H9 (cell line): ENCODE results near the gene GNE. TPM values are rescaled to one million over a fixed set of nuclear protein-coding genes. Genes with fewer than 3 reads are reported as not detected.

Experiments used
- DNase-seq: peaks from one replicate; pipeline ENCODE4 v3.0.0-alpha.2; 2017
- H2AFZ ChIP-seq: one replicate; pipeline ENCODE4 v1.6.1; 2013; ENCODE audit warnings: mild to moderate bottlenecking, low read length, control low read depth, moderate library complexity
- H2AK5ac ChIP-seq: 2 replicates; pipeline ENCODE4 v1.6.1; 2013; ENCODE audit warnings: low read length, control low read depth, mixed read lengths; ENCODE audit not compliant: insufficient read length
- H2BK120ac ChIP-seq: one replicate; pipeline ENCODE4 v1.6.1; 2013; ENCODE audit warnings: low read depth, mild to moderate bottlenecking, low read length, control low read depth, inconsistent platforms; ENCODE audit not compliant: poor library complexity, severe bottlenecking
- H2BK12ac ChIP-seq: 2 replicates; pipeline ENCODE4 v1.6.1; 2013; ENCODE audit warnings: low read length, control low read depth, mixed read lengths, low read depth; ENCODE audit not compliant: insufficient read length
- H2BK15ac ChIP-seq: 2 replicates; pipeline ENCODE4 v1.6.1; 2013; ENCODE audit warnings: low read depth, low read length, control low read depth
- H2BK20ac ChIP-seq: one replicate; pipeline ENCODE4 v1.6.1; 2013; ENCODE audit warnings: low read depth, mild to moderate bottlenecking, low read length, control low read depth, inconsistent platforms; ENCODE audit not compliant: poor library complexity, severe bottlenecking
- H2BK5ac ChIP-seq: 2 replicates; pipeline ENCODE4 v1.6.1; 2013; ENCODE audit warnings: low read length, control low read depth, mixed read lengths; ENCODE audit not compliant: insufficient read length
- H3K14ac ChIP-seq: 2 replicates; pipeline ENCODE4 v1.6.1; 2013; ENCODE audit warnings: low read length, control low read depth; ENCODE audit not compliant: insufficient read depth
- H3K18ac ChIP-seq: 2 replicates; pipeline ENCODE4 v1.6.1; 2013; ENCODE audit warnings: low read depth, mild to moderate bottlenecking, mixed read lengths, low read length, control low read depth; ENCODE audit not compliant: insufficient read length
- H3K23ac ChIP-seq: 2 replicates; pipeline ENCODE4 v1.6.1; 2013; ENCODE audit warnings: low read length, control low read depth, mixed read lengths, low read depth; ENCODE audit not compliant: insufficient read length
- H3K23me2 ChIP-seq: 2 replicates; pipeline ENCODE4 v1.6.1; 2013; ENCODE audit warnings: low read depth, mild to moderate bottlenecking, mixed read lengths, low read length, control low read depth; ENCODE audit not compliant: insufficient read length, poor library complexity, severe bottlenecking
- H3K27ac ChIP-seq: 2 replicates; pipeline ENCODE4 v1.5.1; 2013; ENCODE audit warnings: low read length, control low read depth, mixed read lengths, low read depth; ENCODE audit not compliant: insufficient read length
- H3K27me3 ChIP-seq: 2 replicates; pipeline ENCODE4 v1.6.1; 2013; ENCODE audit warnings: low read length, control low read depth, inconsistent platforms; ENCODE audit not compliant: insufficient read depth
- H3K4ac ChIP-seq: 2 replicates; pipeline ENCODE4 v1.6.1; 2013; ENCODE audit warnings: low read depth, mild to moderate bottlenecking, control low read depth, inconsistent platforms, low read length, moderate library complexity
- H3K4me1 ChIP-seq: 2 replicates; pipeline ENCODE4 v1.6.1; 2013; ENCODE audit warnings: low read length, control low read depth, inconsistent platforms; ENCODE audit not compliant: insufficient read depth
- H3K4me2 ChIP-seq: 2 replicates; pipeline ENCODE4 v1.6.1; 2013; ENCODE audit warnings: low read length, control low read depth, mixed read lengths; ENCODE audit not compliant: insufficient read length, insufficient read depth
- H3K56ac ChIP-seq: 2 replicates; pipeline ENCODE4 v1.6.1; 2013; ENCODE audit warnings: low read depth, mild to moderate bottlenecking, mixed read lengths, low read length, control low read depth; ENCODE audit not compliant: insufficient read length
- H3K79me1 ChIP-seq: 2 replicates; pipeline ENCODE4 v1.6.1; 2013; ENCODE audit warnings: low read depth, mild to moderate bottlenecking, moderate library complexity, low read length, control low read depth, inconsistent platforms; ENCODE audit not compliant: insufficient read depth, poor library complexity, severe bottlenecking
- H3K79me2 ChIP-seq: 2 replicates; pipeline ENCODE4 v1.6.1; 2013; ENCODE audit warnings: low read length, control low read depth, inconsistent platforms; ENCODE audit not compliant: insufficient read depth
- H3K9ac ChIP-seq: 2 replicates; pipeline ENCODE4 v1.6.1; 2013; ENCODE audit warnings: low read length, control low read depth, mixed read lengths; ENCODE audit not compliant: insufficient read length; ENCODE audit errors: extremely low read depth
- H3K9me3 ChIP-seq: one replicate; pipeline ENCODE4 v1.6.1; 2013; ENCODE audit warnings: low read depth, low read length, inconsistent platforms; ENCODE audit not compliant: control insufficient read depth
- H3T11ph ChIP-seq: one replicate; pipeline ENCODE4 v1.6.1; 2013; ENCODE audit warnings: mild to moderate bottlenecking, low read length, control low read depth, inconsistent platforms
- H4K20me1 ChIP-seq: one replicate; pipeline ENCODE4 v1.6.1; 2013; ENCODE audit not compliant: control insufficient read depth, insufficient read length, insufficient read depth
- H4K5ac ChIP-seq: 2 replicates; pipeline ENCODE4 v1.6.1; 2013; ENCODE audit warnings: low read depth, mild to moderate bottlenecking, mixed read lengths, low read length, control low read depth; ENCODE audit not compliant: insufficient read length
- H4K8ac ChIP-seq: replicated peaks from 2 replicates; pipeline ENCODE4 v1.6.1; 2013; ENCODE audit warnings: low read length, control low read depth, mixed read lengths, low read depth; ENCODE audit not compliant: insufficient read length
- H4K91ac ChIP-seq: 2 replicates; pipeline ENCODE4 v1.6.1; 2013; ENCODE audit warnings: low read depth, mild to moderate bottlenecking, moderate library complexity, mixed read lengths, low read length, control low read depth; ENCODE audit not compliant: insufficient read length
- H3K27ac Mint-ChIP-seq, 3 experiments: 2 replicates in 2 of 3; 3 replicates in 1 of 3; pipeline ENCODE4 v1.8.0; 2020 to 2021; ENCODE audit warnings: mixed read lengths in 3 of 3, mild to moderate bottlenecking in 1 of 3, moderate library complexity in 1 of 3
- H3K27me3 Mint-ChIP-seq: 2 replicates; pipeline ENCODE4 v1.8.0; 2021; ENCODE audit warnings: low read depth, mild to moderate bottlenecking, moderate library complexity, mixed read lengths
- H3K36me3 Mint-ChIP-seq, 3 experiments: 2 replicates in 2 of 3; 3 replicates in 1 of 3; pipeline ENCODE4 v1.8.0; 2020 to 2021; ENCODE audit warnings: low read depth in 3 of 3, mixed read lengths in 3 of 3; ENCODE audit not compliant: insufficient read depth in 1 of 3
- H3K4me1 Mint-ChIP-seq, 2 experiments: 2 replicates each; pipeline ENCODE4 v1.8.0; 2020; ENCODE audit warnings: mixed read lengths in 2 of 2
- H3K4me3 Mint-ChIP-seq, 2 experiments: 2 replicates in 1 of 2; 3 replicates in 1 of 2; pipeline ENCODE4 v1.8.0; 2020 to 2021; ENCODE audit warnings: mild to moderate bottlenecking in 2 of 2, mixed read lengths in 2 of 2, moderate library complexity in 1 of 2
- H3K9me3 Mint-ChIP-seq, 2 experiments: 2 replicates in 1 of 2; 3 replicates in 1 of 2; pipeline ENCODE4 v1.8.0; 2020; ENCODE audit warnings: mild to moderate bottlenecking in 2 of 2, mixed read lengths in 2 of 2, moderate library complexity in 1 of 2
- CTCF ChIP-seq: fragments of 200-600 bp; sonication (generic); conservative IDR thresholded peaks from 3 replicates; pipeline ENCODE4 v1.8.0; 2021; ENCODE audit warnings: antibody characterized with exemption, mild to moderate bottlenecking
- WGBS: extraction: QIAGEN DNeasy Blood & Tissue Kit; methylation state at CpG from one replicate; pipeline ENCODE4 v1.1.7; 2013; ENCODE audit warnings: missing lambda C conversion rate, low lambda C conversion rate, mixed read lengths; ENCODE audit not compliant: insufficient read length; ENCODE audit errors: extremely low coverage; 5-methylcytosine and 5-hydroxymethylcytosine counted together
- total RNA-seq: library from RNA; stranded (reverse); gene quantifications from 2 replicates; pipeline ENCODE4 v1.2.1, GENCODE V29; 2021

GNE gene
- total RNA-seq, 1 experiment from 2014 or later = 6.3 TPM

DNA sequence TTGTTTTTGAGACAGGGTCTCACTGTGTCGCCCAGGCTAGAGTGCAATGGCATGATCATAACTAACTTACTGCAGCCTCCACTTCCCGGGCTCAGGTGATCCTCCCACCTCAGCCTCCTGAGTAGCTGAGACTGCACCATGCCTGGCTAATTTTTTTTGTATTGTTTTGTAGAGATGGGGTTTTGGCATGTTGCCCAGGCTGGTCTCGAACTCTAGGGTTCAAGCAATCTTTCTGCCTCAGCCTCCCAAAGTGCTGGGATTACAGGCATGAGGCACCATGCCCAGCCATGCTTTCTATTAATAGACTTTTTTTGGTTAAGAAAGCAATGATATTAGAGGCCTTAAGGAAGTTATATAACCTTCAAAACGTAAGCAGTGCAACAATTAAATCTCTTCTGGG lies 44.3 kb downstream of the GNE start:
- WGBS = no CpG with 5 or more reads among the region's 4 CpGs
- Histone ChIP-seq H2AFZ (no peak overlapping the region), H3K27ac (no peak overlapping the region), H3K79me1 (no peaks in the 10 kb centered on the region), H2AK5ac (no peak overlapping the region), H3K9me3 (no peaks in the 10 kb centered on the region), H3K18ac (no peak overlapping the region), H3T11ph (no peak overlapping the region), H2BK120ac (no peak overlapping the region), H3K79me2 (peaks cover 3% of the 10 kb centered on the region; the same call in 1 of the 2 replicates), H4K20me1 (peaks cover 2% of the 10 kb centered on the region), H3K56ac (no peak overlapping the region), H2BK5ac (no peak overlapping the region), H3K23ac (no peak overlapping the region), H4K5ac (no peak overlapping the region), H2BK15ac (no peak overlapping the region), H4K91ac (no peak overlapping the region), H3K14ac (no peak overlapping the region), H3K9ac (no peak overlapping the region), H3K27me3 (no peaks in the 10 kb centered on the region), H3K4ac (no peak overlapping the region), H3K23me2 (no peaks in the 10 kb centered on the region), H4K8ac (no peak overlapping the region), H3K4me2 (no peak overlapping the region), H2BK20ac (no peak overlapping the region), H3K4me1 (no peaks in the 10 kb centered on the region), H2BK12ac (no peak overlapping the region)
- H3K27ac Mint-ChIP-seq = no peak overlapping the region
- no peak for TF ChIP-seq CTCF
- H3K36me3 Mint-ChIP-seq = peaks cover 32 to 76% (median 49%) of the 10 kb centered on the region in 3 experiments; a peak in 6 of 7 replicates
- H3K9me3 Mint-ChIP-seq = no peaks in the 10 kb centered on the region
- no peaks in the 10 kb centered on the region for H3K4me1 Mint-ChIP-seq
- no peak overlapping the region for H3K4me3 Mint-ChIP-seq
- no peaks in the 10 kb centered on the region for H3K27me3 Mint-ChIP-seq
- DNase-seq = no peak
